HG03064 (cell line): ENCODE data around the gene MATK.
A peak's percentile ranks its signal among the peaks of the same experiment; 100 is the strongest.
"Not testable (repeated sequence)": the region's sequence is repeated elsewhere in the genome, so short reads cannot be mapped to it uniquely, and the experiment has no call there.

Experiments
- ATAC-seq: cut with Tn5 transposase; IDR thresholded peaks from one replicate; pipeline ENCODE4 v1.9.1; 2021; ENCODE audit warnings: low read depth; ENCODE audit not compliant: unreplicated experiment

The MATK gene

GRCh38 chr19:3773814-3774515 lies 12.2 kb downstream of the MATK start:
- ATAC-seq: no peak

- no peak for ATAC-seq
These were observed 14.2 kb downstream of the MATK start, which contains the start of gene RAX2 for GRCh38 chr19:3771906-3772455. Gene RAX2, minus strand, starts transcription at chr19:3772228. Its CDS starts 486 bp downstream, at chr19:3771742.

GRCh38 chr19:3771000-3771905 lies 14.9 kb downstream of the MATK start:
- no peak for ATAC-seq

- no peak for ATAC-seq
These were observed 15.8 kb downstream of the MATK start for GRCh38 chr19:3770136-3770999.

GRCh38 chr19:3769494-3769893 lies 16.7 kb downstream of the MATK start:
- no peak for ATAC-seq

GRCh38 chr19:3768748-3769099 lies 17.5 kb downstream of the MATK start:
- ATAC-seq: no peak

- no peak for ATAC-seq
These were observed 18.0 kb downstream of the MATK start for GRCh38 chr19:3768015-3768747.

GRCh38 chr19:3767050-3767449 lies 19.1 kb downstream of the MATK start:
- ATAC-seq: no peak

- ATAC-seq: no peak
These were observed 19.7 kb downstream of the MATK start for GRCh38 chr19:3766520-3766919.

GRCh38 chr19:3765757-3766156 lies 20.4 kb downstream of the MATK start:
- not testable (repeated sequence) for ATAC-seq

GRCh38 chr19:3765121-3765520 lies 21.1 kb downstream of the MATK start:
- ATAC-seq: no peak

- ATAC-seq: peak; percentile 46
These were observed 23.4 kb downstream of the MATK start, which contains the start of gene MRPL54 for GRCh38 chr19:3762501-3763459. Gene MRPL54, plus strand, starts transcription at chr19:3762682. Its CDS starts 19 bp downstream, at chr19:3762701.

- ATAC-seq: no peak
These were observed 24.1 kb downstream of the MATK start for GRCh38 chr19:3762130-3762473.

GRCh38 chr19:3761382-3762129 lies 24.6 kb downstream of the MATK start, which contains the start of gene APBA3:
Gene APBA3, minus strand, starts transcription at chr19:3761692. Its CDS starts 1,428 bp downstream, at chr19:3760264.
- no peak for ATAC-seq

- no peak for ATAC-seq
These were observed 25.3 kb downstream of the MATK start for GRCh38 chr19:3760871-3761361.

- ATAC-seq: no peak
These were observed 26.5 kb downstream of the MATK start for GRCh38 chr19:3759482-3760254.

- not testable (repeated sequence) for ATAC-seq
These were observed 27.9 kb downstream of the MATK start for GRCh38 chr19:3758297-3758696.
